Endothelial cell (in vitro differentiated cells): ENCODE results near the gene RELCH. TPM values are rescaled to one million over a fixed set of nuclear protein-coding genes. Genes with fewer than 3 reads are reported as not detected.
A peak's percentile ranks its signal among the peaks of the same experiment; 100 is the strongest.

Experiments used
- DNase-seq: peaks from one replicate; pipeline ENCODE4 v3.0.0; 2021; ENCODE audit warnings: low spot score
- H3K27ac Mint-ChIP-seq: one replicate; pipeline ENCODE4 v1.8.0; 2021; ENCODE audit warnings: mixed read lengths, inconsistent platforms; ENCODE audit not compliant: unreplicated experiment
- H3K27me3 Mint-ChIP-seq: one replicate; pipeline ENCODE4 v1.8.0; 2021; ENCODE audit warnings: mild to moderate bottlenecking, moderate library complexity, mixed read lengths, inconsistent platforms; ENCODE audit not compliant: unreplicated experiment
- H3K36me3 Mint-ChIP-seq: one replicate; pipeline ENCODE4 v1.8.0; 2021; ENCODE audit warnings: mild to moderate bottlenecking, low read depth, mixed read lengths, inconsistent platforms; ENCODE audit not compliant: unreplicated experiment
- H3K4me1 Mint-ChIP-seq: one replicate; pipeline ENCODE4 v1.8.0; 2021; ENCODE audit warnings: mild to moderate bottlenecking, mixed read lengths, inconsistent platforms; ENCODE audit not compliant: unreplicated experiment
- H3K4me3 Mint-ChIP-seq: one replicate; pipeline ENCODE4 v1.8.0; 2021; ENCODE audit warnings: mild to moderate bottlenecking, mixed read lengths, inconsistent platforms; ENCODE audit not compliant: unreplicated experiment
- H3K9me3 Mint-ChIP-seq: one replicate; pipeline ENCODE4 v1.8.0; 2021; ENCODE audit warnings: mixed read lengths, inconsistent platforms; ENCODE audit not compliant: unreplicated experiment
- total RNA-seq: library from RNA; stranded (reverse); fragmentation: NEBNext Ultra II Directional; extraction: Animal tissue kit (Norgen Biotek cat#: 25700); gene quantifications from one replicate; pipeline ENCODE4 v1.2.1, GENCODE V29; 2021; ENCODE audit not compliant: unreplicated experiment
- TF ChIP-seq, protein P1 (sequence below): fragments of 200-600 bp; sonication (generic); IDR thresholded peaks from one replicate; pipeline ENCODE4 v1.5.0; 2021; ENCODE audit warnings: antibody characterized with exemption; ENCODE audit not compliant: unreplicated experiment

Gene RELCH
- total RNA-seq, 1 donor from 2014 or later: 27.3 TPM

- Mint-ChIP-seq H3K4me3 (peak overlapping the region; percentile 70), H3K36me3 (peaks cover 18% of the 10 kb centered on the region), H3K27me3 (peaks cover 11% of the 10 kb centered on the region), H3K4me1 (peaks cover 61% of the 10 kb centered on the region), H3K9me3 (no peaks in the 10 kb centered on the region), H3K27ac (peak overlapping the region; percentile 96)
- TF ChIP-seq, protein P1, sequence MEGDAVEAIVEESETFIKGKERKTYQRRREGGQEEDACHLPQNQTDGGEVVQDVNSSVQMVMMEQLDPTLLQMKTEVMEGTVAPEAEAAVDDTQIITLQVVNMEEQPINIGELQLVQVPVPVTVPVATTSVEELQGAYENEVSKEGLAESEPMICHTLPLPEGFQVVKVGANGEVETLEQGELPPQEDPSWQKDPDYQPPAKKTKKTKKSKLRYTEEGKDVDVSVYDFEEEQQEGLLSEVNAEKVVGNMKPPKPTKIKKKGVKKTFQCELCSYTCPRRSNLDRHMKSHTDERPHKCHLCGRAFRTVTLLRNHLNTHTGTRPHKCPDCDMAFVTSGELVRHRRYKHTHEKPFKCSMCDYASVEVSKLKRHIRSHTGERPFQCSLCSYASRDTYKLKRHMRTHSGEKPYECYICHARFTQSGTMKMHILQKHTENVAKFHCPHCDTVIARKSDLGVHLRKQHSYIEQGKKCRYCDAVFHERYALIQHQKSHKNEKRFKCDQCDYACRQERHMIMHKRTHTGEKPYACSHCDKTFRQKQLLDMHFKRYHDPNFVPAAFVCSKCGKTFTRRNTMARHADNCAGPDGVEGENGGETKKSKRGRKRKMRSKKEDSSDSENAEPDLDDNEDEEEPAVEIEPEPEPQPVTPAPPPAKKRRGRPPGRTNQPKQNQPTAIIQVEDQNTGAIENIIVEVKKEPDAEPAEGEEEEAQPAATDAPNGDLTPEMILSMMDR: no peak
- no peak for DNase-seq
These were observed 159.5 kb downstream of the RELCH start for GRCh38 chr18:62346333-62347088.

- H3K27me3 Mint-ChIP-seq: peaks cover 11% of the 10 kb centered on the region
- peak overlapping the region; percentile 96 for H3K27ac Mint-ChIP-seq
- no peaks in the 10 kb centered on the region for H3K9me3 Mint-ChIP-seq
- H3K36me3 Mint-ChIP-seq: peaks cover 17% of the 10 kb centered on the region
- DNase-seq: peak; percentile 26
- peak overlapping the region; percentile 70 for H3K4me3 Mint-ChIP-seq
- TF ChIP-seq, protein P1: no peak
- H3K4me1 Mint-ChIP-seq: peaks cover 59% of the 10 kb centered on the region
These were observed 160.0 kb downstream of the RELCH start for GRCh38 chr18:62347089-62347506.

DNA sequence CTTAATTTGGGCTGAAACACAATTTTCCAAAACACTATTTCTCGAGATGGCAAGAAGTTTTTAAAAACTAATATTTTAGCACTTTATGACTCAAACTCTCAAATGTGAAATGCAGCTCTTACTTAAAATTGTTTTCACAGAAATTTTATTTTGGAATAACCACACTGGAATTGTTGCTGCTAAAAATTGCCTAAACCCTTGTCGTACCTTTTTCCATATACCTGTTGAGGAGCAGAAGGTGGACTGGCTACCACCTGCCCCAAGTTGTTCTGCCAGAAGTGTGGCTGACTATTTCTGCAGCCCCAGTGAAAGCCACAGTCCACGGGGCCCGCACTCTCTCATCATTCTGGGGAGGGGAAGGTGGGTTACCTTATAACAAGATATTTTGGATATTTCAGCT, 161.4 kb downstream of the RELCH start:
- Mint-ChIP-seq H3K9me3 (no peaks in the 10 kb centered on the region), H3K4me1 (peaks cover 57% of the 10 kb centered on the region), H3K36me3 (peaks cover 27% of the 10 kb centered on the region), H3K4me3 (no peak overlapping the region), H3K27ac (peak overlapping the region; percentile 61), H3K27me3 (peaks cover 11% of the 10 kb centered on the region)
- TF ChIP-seq, protein P1: no peak
- DNase-seq: no peak

GRCh38 chr18:62353170-62353569, 166.1 kb downstream of the RELCH start:
- Mint-ChIP-seq H3K9me3 (no peaks in the 10 kb centered on the region), H3K4me3 (no peak overlapping the region), H3K4me1 (peaks cover 22% of the 10 kb centered on the region), H3K27ac (no peak overlapping the region), H3K27me3 (peaks cover 4% of the 10 kb centered on the region), H3K36me3 (peaks cover 52% of the 10 kb centered on the region)
- DNase-seq: no peak
- TF ChIP-seq, protein P1: no peak

DNA sequence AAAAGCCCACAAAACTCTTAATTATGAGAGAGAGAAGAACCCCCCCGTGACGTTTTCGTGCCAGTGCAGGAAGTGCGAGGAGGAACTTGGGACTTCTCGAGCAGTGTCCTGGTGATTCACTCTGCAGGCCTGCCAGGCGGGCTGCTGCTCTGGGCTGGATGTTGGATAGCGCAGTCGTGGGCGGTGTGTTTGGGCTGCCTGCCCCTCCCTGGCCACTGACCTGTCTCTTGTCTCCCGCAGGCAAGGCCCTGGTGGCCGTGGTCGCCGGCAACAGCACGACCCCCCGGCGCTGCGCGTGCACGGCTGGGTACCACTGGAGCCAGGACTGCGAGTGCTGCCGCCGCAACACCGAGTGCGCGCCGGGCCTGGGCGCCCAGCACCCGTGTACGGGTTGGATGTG, 167.1 kb downstream of the RELCH start:
- no peak overlapping the region for H3K4me3 Mint-ChIP-seq
- no peak for DNase-seq

More for the DNA sequence above, 167.1 kb downstream of the RELCH start:
- Mint-ChIP-seq H3K27me3 (peaks cover 4% of the 10 kb centered on the region), H3K9me3 (no peaks in the 10 kb centered on the region), H3K36me3 (peaks cover 54% of the 10 kb centered on the region), H3K27ac (no peak overlapping the region), H3K4me1 (peaks cover 20% of the 10 kb centered on the region)
- TF ChIP-seq, protein P1: no peak
